Measurements from ENCODE around the gene CNST.

- TF ChIP-seq CTCF (IDR thresholded peaks at IDR 0.05; ENCODE audit: low read depth, low read length) (no peak), EZH2phosphoT487 (IDR thresholded peaks at IDR 0.05; ENCODE audit: low read depth) (no peak)
These were observed 48.9 kb upstream of the CNST start for GRCh38 chr1:246517391-246517790.
